ENCODE results near the gene GAL. TPM values are rescaled to one million over a fixed set of nuclear protein-coding genes. Genes with fewer than 3 reads are reported as not detected.
A peak's percentile ranks its signal among the peaks of the same experiment; 100 is the strongest.

GAL gene
- polyA plus RNA-seq, 1 donor from 2014 or later, result not detected

DNA sequence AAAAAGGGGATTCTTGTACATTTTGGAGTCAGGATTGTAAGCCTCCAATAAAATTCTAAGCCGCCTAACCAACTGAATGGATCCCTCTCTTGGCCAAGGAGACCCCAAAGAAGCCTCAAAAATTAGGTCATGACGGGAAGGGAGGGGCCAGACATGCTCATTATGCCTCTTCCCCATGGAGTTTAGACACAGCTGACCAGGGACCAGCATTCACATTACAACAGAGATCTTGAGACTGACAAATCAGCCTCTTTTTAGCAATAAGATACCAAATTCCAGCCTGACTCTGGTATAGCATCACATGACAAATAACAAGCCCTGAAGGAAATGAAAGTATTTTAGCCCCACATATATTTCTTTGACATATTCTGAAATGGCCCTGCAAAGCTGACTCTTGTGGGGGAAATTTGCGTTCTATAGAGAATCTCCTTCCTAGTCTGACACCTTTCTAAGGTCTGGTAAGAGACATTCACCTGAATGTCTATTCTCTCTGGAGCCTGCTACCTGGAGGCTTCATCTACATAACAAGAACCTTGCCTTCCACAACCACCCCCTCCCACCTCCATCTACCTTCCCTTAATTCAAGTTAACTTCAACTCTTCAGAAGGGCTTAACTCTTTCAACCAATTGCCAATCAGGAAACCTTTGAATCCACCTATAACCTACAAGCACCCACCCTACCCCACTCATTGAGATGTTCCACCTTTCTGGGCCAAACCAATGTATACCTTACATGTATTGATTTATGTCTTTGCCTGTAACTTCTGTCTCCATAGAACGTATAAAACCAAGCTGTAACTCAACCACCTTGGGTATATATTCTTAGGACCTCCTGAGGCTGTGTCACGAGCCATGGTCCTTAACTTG is 10.3 kb downstream of the GAL start:
- Mint-ChIP-seq H3K27ac (no peak overlapping the region), H3K27me3 (peaks cover 31% of the 10 kb centered on the region), H3K4me3 (no peak overlapping the region), H3K9me3 (peaks cover 6 to 11% (median 11%) of the 10 kb centered on the region in 3 donors), H3K4me1 (peaks cover 0 to 3% (median 0%) of the 10 kb centered on the region in 3 donors), H3K36me3 (peaks cover 4% of the 10 kb centered on the region)

DNA sequence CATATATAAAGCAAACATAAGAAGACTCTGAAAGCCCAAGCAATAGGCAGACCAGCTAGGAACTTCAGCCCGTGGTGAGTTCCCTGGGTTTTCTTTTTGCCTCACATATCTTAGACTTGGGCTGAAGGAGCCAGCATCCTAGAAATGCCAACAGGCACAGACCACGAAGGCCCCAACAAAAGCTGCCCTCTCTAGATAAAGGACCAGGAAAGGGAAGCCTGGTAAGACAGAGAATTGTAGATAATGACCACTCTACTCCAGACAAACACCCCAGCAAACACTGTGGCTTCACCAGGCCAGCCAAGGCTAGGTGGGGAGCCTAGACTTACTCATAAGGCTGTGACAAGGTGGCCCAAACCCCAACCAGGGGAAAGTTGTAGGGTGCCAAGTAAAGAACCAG is 11.2 kb downstream of the GAL start:
- Mint-ChIP-seq H3K4me1 (peaks cover 0 to 3% (median 0%) of the 10 kb centered on the region in 3 donors), H3K36me3 (peaks cover 4% of the 10 kb centered on the region), H3K27ac (no peak overlapping the region), H3K4me3 (no peak overlapping the region), H3K9me3 (peaks cover 6 to 11% (median 11%) of the 10 kb centered on the region in 3 donors), H3K27me3 (peaks cover 30% of the 10 kb centered on the region)

- no peak overlapping the region for H3K27ac Mint-ChIP-seq
- peaks cover 2% of the 10 kb centered on the region for H3K36me3 Mint-ChIP-seq
- H3K4me1 Mint-ChIP-seq, result no peaks in the 10 kb centered on the region
- no peak overlapping the region for H3K4me3 Mint-ChIP-seq
- peaks cover 16% of the 10 kb centered on the region for H3K27me3 Mint-ChIP-seq
- peaks cover 6 to 14% (median 11%) of the 10 kb centered on the region in 3 donors for H3K9me3 Mint-ChIP-seq
These were observed 14.6 kb downstream of the GAL start for GRCh38 chr11:68698993-68699392.

DNA sequence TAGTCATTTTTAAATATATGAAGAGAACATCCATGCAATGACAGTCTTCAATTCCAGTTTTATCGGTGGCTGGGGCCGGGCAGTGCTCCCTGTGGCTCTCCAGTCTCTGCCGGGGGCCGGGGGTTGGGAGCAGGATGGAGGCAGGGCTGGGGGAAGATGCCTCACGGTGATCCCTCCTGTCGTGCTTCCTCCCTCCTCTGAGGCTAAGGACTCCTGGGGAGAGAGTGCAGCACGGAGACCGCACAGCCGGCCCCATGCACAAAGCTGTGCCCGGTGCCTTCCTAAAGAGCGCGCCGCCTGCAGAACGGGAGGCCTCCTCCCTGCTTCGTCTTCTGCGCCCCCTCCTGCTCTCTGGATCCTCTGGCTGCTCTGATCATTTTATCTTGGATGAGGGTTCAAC is 20.5 kb downstream of the GAL start:
- H3K27ac Mint-ChIP-seq, result no peak overlapping the region
- peaks cover 3% of the 10 kb centered on the region for H3K27me3 Mint-ChIP-seq
- H3K36me3 Mint-ChIP-seq, result no peaks in the 10 kb centered on the region
- no peaks in the 10 kb centered on the region for H3K4me1 Mint-ChIP-seq
- H3K4me3 Mint-ChIP-seq, result no peak overlapping the region
- H3K9me3 Mint-ChIP-seq, result peaks cover 0 to 3% (median 0%) of the 10 kb centered on the region in 3 donors

- no peaks in the 10 kb centered on the region for H3K36me3 Mint-ChIP-seq
- no peaks in the 10 kb centered on the region for H3K9me3 Mint-ChIP-seq
- no peak overlapping the region for H3K4me3 Mint-ChIP-seq
- no peaks in the 10 kb centered on the region for H3K4me1 Mint-ChIP-seq
- peaks cover 3% of the 10 kb centered on the region for H3K27me3 Mint-ChIP-seq
- H3K27ac Mint-ChIP-seq, result no peak overlapping the region
These were observed 23.2 kb downstream of the GAL start for GRCh38 chr11:68707527-68707926.

DNA sequence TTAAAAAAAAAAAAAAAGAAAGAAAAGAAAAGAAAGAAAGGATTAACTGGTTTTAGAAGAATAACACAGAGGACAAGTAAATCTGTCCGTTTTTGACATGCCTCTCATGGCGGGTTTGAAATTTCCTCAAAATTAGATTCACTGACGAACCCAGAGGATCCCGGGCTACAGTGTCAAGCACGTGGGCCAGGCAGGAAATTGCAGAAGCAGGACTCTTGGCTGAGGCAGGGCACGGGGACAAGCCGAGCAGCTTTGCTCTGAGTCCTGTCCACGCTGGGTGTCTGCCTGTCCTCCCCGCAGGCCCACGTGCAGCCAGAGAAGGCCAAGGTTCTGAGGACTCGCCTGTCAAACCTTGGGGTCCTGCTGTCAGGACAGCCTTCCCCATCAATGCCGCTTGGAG is 24.7 kb downstream of the GAL start:
- Mint-ChIP-seq H3K27me3 (no peaks in the 10 kb centered on the region), H3K27ac (no peak overlapping the region), H3K4me1 (no peaks in the 10 kb centered on the region), H3K4me3 (no peak overlapping the region), H3K36me3 (no peaks in the 10 kb centered on the region), H3K9me3 (no peaks in the 10 kb centered on the region)

DNA sequence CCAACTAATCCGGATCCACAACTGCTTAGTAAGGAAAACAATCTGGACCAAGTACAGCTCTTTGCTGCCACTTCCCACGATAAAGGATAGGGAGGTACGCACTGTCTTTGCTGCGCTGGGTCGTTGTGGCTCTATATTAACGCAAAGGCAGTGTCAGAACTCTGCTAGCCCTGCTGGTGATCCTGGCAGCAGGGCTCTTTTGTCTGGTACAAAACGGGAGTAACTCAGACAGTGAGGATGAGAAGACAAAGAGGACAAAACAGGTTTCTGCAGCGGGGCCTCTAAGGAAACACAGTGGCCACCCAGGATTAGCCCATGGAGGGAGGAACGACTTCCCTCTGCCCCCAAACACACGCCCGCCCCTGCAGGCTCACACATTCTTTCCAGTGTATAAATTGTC is 26.1 kb downstream of the GAL start:
- Mint-ChIP-seq H3K36me3 (no peaks in the 10 kb centered on the region), H3K27ac (peak overlapping the region in 1 of 3 donors; percentile 14), H3K9me3 (no peaks in the 10 kb centered on the region), H3K4me1 (no peaks in the 10 kb centered on the region), H3K27me3 (no peaks in the 10 kb centered on the region), H3K4me3 (no peak overlapping the region)

DNA sequence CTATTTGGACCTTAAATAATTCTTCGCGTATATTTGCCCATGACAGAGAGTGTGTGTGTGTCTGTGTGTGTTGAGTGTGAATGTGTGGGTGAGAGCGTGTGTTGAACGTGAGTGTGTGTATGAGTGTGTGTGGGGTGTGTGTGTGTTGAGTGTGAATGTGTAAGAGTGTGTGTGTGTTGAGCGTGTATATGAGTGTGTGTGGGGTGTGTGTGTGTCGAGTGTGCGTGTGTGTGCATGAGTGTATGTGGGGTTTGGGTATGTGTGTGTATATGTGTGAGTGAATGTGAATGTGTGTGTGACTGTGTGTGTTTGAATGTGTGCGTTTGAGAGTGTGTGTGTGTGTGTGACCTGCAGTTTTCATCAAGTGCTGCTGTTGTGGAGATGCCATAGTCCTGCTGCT is 26.8 kb downstream of the GAL start:
- no peak overlapping the region for H3K4me3 Mint-ChIP-seq
- no peak overlapping the region for H3K27ac Mint-ChIP-seq
- H3K36me3 Mint-ChIP-seq, result no peaks in the 10 kb centered on the region
- no peaks in the 10 kb centered on the region for H3K9me3 Mint-ChIP-seq
- H3K27me3 Mint-ChIP-seq, result no peaks in the 10 kb centered on the region
- H3K4me1 Mint-ChIP-seq, result no peaks in the 10 kb centered on the region

DNA sequence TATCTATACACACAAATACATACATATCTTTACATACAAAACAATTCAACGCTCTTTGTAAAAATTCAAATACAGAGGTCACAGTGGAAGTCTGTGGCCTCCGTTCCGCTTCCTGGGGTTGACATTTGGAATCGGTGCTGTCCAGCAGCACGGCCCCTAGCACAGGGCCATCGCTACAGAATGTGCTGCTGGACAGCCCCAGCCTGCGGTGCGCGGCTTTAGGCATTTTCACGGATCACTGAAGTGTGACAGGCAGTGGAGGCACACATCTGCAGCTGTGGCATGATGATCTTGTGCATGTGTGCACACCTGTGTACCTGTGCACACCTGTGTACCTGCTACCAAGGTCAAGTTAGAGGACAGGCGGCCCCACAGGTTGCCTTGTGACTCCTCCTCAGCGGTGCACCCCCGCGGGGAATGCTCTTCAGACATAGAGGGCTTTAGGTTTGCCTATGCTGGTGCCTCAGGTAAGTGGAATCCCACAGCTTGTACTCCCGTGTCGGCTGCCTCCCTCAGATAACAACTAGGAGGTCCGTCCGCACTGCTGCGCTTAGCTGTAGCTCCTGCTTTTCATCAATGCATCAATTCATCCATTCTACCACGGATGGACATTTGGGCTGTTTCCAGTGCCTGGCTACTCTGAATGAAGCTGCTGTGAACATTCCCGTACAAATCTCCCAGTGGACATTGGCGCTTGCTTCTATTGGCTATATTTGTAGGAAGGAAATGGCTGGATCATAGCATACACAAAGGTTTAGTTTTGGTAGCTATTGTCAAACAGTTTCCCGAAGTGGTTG is 29.9 kb downstream of the GAL start:
- H3K36me3 Mint-ChIP-seq, result peaks cover 3% of the 10 kb centered on the region
- H3K4me1 Mint-ChIP-seq, result no peaks in the 10 kb centered on the region
- peaks cover 10% of the 10 kb centered on the region for H3K27me3 Mint-ChIP-seq
- no peak overlapping the region for H3K27ac Mint-ChIP-seq
- peaks cover 1 to 7% (median 2%) of the 10 kb centered on the region in 3 donors for H3K9me3 Mint-ChIP-seq
- H3K4me3 Mint-ChIP-seq, result no peak overlapping the region

GRCh38 chr11:68715456-68716122 is 31.2 kb downstream of the GAL start:
- Mint-ChIP-seq H3K27me3 (peaks cover 14% of the 10 kb centered on the region), H3K36me3 (peaks cover 3% of the 10 kb centered on the region), H3K9me3 (peaks cover 6 to 18% (median 12%) of the 10 kb centered on the region in 3 donors), H3K4me1 (no peaks in the 10 kb centered on the region), H3K4me3 (no peak overlapping the region), H3K27ac (no peak overlapping the region)

DNA sequence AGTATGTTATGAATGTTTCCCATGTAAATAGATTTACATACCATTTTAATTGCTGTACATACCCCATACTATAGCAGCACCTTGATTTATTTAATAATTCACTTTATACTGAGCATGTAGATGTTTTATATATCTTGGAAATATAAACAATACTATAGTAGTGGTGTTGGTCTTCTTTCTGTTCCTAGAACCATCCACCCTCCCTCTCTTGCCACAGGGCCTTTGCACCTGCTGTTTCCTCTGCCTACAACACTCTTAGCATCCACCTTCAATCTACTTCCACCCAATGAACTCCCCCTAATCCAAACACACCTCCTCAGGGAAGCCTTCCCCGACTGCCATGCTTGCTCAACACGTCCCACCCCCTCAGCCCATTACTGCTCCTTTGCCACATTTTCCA is 36.7 kb downstream of the GAL start:
- Mint-ChIP-seq H3K4me3 (no peak overlapping the region), H3K36me3 (peaks cover 3% of the 10 kb centered on the region), H3K4me1 (peaks cover 0 to 1% (median 0%) of the 10 kb centered on the region in 3 donors), H3K27ac (no peak overlapping the region), H3K9me3 (peaks cover 6 to 22% (median 12%) of the 10 kb centered on the region in 3 donors), H3K27me3 (peaks cover 19% of the 10 kb centered on the region)

GRCh38 chr11:68722143-68722542 is 37.8 kb downstream of the GAL start:
- H3K9me3 Mint-ChIP-seq, result peaks cover 6 to 22% (median 12%) of the 10 kb centered on the region in 3 donors
- H3K27me3 Mint-ChIP-seq, result peaks cover 19% of the 10 kb centered on the region
- peaks cover 3% of the 10 kb centered on the region for H3K36me3 Mint-ChIP-seq
- H3K4me3 Mint-ChIP-seq, result no peak overlapping the region
- peaks cover 0 to 1% (median 0%) of the 10 kb centered on the region in 3 donors for H3K4me1 Mint-ChIP-seq
- no peak overlapping the region for H3K27ac Mint-ChIP-seq

GRCh38 chr11:68724293-68724692 is 39.9 kb downstream of the GAL start:
- Mint-ChIP-seq H3K9me3 (peaks cover 5 to 15% (median 10%) of the 10 kb centered on the region in 3 donors), H3K27me3 (peaks cover 9% of the 10 kb centered on the region), H3K27ac (no peak overlapping the region), H3K4me3 (no peak overlapping the region), H3K4me1 (peaks cover 0 to 1% (median 0%) of the 10 kb centered on the region in 3 donors), H3K36me3 (no peaks in the 10 kb centered on the region)

DNA sequence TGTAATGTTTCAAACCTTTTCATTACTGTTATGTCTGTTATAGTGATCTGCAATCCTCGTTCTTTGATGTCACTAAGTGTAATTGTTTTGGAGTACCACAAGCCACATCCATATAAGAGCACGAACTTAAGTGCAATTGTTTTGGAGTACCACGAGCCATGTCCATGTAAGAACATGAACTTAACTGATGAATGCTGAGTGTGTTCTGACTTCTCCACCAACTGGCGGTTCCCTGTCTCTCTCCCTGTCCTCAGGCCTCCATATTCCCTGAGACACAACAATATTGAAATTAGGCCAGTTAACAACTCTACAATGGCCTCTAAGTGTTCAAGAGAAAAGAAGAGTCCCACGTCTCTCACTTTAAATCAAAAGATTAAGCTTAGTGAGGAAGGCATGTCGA is 43.4 kb downstream of the GAL start:
- H3K4me3 Mint-ChIP-seq, result no peak overlapping the region

GRCh38 chr11:68734111-68734510 is 49.8 kb downstream of the GAL start:
- Mint-ChIP-seq H3K27ac (no peak overlapping the region), H3K27me3 (peaks cover 1% of the 10 kb centered on the region), H3K4me1 (no peaks in the 10 kb centered on the region), H3K9me3 (no peaks in the 10 kb centered on the region), H3K4me3 (no peak overlapping the region), H3K36me3 (peaks cover 2% of the 10 kb centered on the region)

More for the DNA sequence above, 43.4 kb downstream of the GAL start:
- Mint-ChIP-seq H3K36me3 (no peaks in the 10 kb centered on the region), H3K4me1 (no peaks in the 10 kb centered on the region), H3K27ac (no peak overlapping the region), H3K27me3 (peaks cover 1% of the 10 kb centered on the region), H3K9me3 (no peaks in the 10 kb centered on the region)
